Panc1 (cell line): ENCODE data around the gene RFT1.

ENCODE experiments used
- CTCF ChIP-seq: fragments of 450-650 bp; IDR thresholded peaks from 2 replicates; pipeline ENCODE4 v1.5.1; 2017; ENCODE audit warnings: mild to moderate bottlenecking
- POLR2AphosphoS5 ChIP-seq: IDR thresholded peaks from 2 replicates; pipeline ENCODE4 v1.6.1; 2012; ENCODE audit warnings: mild to moderate bottlenecking, low read depth, low read length, moderate library complexity
- REST ChIP-seq, 2 experiments: IDR thresholded peaks; 2 replicates each; pipeline ENCODE4 v1.6.1; 2011 to 2012; ENCODE audit warnings: low read depth in 2 of 2, control low read depth in 1 of 2, low read length in 1 of 2, mild to moderate bottlenecking in 1 of 2, moderate library complexity in 1 of 2; ENCODE audit not compliant: insufficient read depth in 1 of 2
- SIN3A ChIP-seq: IDR thresholded peaks from 2 replicates; pipeline ENCODE4 v1.6.1; 2012; ENCODE audit warnings: low read depth, mild to moderate bottlenecking, low read length, moderate library complexity, borderline replicate concordance; ENCODE audit not compliant: insufficient read depth
- TCF7L2 ChIP-seq: IDR thresholded peaks from 2 replicates; pipeline ENCODE4 v1.6.1; 2011; ENCODE audit warnings: mild to moderate bottlenecking, low read depth, low read length, inconsistent platforms

GRCh38 chr3:53123953-53124352 is 6.3 kb downstream of the RFT1 start:
- TF ChIP-seq CTCF (no peak), SIN3A (no peak), POLR2AphosphoS5 (no peak), REST (IDR thresholded peaks at IDR 0.05; ENCODE audit: insufficient read depth in 1 of 2, low read depth in 2 of 2, low read length in 1 of 2) (no peak), TCF7L2 (no peak)
